GOT3 (cell line): ENCODE measurements around the gene MCRIP2.
A peak's percentile ranks its signal among the peaks of the same experiment; 100 is the strongest.

Source experiments
- DNase-seq: peaks from one replicate; lab custom pipeline; 2025; ENCODE audit warnings: mixed read lengths; lab: John Stamatoyannopoulos, UW

Gene MCRIP2

DNA sequence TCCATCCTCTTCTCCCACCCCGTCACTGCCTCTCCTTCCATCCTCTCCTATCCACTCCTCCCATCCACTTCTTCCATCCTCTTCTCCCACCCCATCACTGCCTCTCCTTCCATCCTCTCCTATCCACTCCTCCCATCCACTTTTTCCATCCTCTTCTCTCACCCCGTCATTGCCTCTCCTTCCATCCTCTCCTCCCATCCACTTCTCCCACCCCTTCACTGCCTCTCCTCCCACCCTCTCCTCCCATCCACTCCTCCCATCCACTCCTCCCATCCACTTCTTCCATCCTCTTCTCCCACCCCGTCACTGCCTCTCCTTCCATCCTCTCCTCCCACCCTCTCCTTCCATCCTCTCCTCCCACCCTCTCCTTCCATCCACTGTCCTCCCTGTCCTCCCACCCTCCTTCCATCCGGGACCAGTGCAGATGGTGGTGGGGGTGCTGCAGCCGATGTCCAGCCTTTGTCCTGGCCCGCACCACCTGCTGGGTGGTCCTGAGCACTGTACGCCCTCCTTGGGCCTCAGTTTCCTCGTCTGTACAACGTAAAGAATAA is 9.7 kb upstream of the MCRIP2 start:
- DNase-seq: no peak

DNA sequence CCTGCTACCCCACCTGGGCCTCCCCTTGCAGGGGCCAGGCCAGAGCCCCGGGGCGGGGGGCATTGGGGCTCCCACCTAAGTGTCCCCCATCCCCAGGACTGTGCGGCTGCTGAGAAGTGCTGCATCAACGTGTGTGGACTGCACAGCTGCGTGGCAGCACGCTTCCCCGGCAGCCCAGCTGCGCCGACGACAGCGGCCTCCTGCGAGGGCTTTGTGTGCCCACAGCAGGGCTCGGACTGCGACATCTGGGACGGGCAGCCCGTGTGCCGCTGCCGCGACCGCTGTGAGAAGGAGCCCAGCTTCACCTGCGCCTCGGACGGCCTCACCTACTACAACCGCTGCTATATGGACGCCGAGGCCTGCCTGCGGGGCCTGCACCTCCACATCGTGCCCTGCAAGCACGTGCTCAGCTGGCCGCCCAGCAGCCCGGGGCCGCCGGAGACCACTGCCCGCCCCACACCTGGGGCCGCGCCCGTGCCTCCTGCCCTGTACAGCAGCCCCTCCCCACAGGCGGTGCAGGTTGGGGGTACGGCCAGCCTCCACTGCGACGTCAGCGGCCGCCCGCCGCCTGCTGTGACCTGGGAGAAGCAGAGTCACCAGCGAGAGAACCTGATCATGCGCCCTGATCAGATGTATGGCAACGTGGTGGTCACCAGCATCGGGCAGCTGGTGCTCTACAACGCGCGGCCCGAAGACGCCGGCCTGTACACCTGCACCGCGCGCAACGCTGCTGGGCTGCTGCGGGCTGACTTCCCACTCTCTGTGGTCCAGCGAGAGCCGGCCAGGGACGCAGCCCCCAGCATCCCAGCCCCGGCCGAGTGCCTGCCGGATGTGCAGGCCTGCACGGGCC is 8.9 kb upstream of the MCRIP2 start:
- no peak for DNase-seq

DNA sequence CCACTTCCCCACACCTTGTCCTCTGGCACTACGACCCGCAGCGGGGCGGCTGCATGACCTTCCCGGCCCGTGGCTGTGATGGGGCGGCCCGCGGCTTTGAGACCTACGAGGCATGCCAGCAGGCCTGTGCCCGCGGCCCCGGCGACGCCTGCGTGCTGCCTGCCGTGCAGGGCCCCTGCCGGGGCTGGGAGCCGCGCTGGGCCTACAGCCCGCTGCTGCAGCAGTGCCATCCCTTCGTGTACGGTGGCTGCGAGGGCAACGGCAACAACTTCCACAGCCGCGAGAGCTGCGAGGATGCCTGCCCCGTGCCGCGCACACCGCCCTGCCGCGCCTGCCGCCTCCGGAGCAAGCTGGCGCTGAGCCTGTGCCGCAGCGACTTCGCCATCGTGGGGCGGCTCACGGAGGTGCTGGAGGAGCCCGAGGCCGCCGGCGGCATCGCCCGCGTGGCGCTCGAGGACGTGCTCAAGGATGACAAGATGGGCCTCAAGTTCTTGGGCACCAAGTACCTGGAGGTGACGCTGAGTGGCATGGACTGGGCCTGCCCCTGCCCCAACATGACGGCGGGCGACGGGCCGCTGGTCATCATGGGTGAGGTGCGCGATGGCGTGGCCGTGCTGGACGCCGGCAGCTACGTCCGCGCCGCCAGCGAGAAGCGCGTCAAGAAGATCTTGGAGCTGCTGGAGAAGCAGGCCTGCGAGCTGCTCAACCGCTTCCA is 8.1 kb upstream of the MCRIP2 start:
- no peak for DNase-seq

DNA sequence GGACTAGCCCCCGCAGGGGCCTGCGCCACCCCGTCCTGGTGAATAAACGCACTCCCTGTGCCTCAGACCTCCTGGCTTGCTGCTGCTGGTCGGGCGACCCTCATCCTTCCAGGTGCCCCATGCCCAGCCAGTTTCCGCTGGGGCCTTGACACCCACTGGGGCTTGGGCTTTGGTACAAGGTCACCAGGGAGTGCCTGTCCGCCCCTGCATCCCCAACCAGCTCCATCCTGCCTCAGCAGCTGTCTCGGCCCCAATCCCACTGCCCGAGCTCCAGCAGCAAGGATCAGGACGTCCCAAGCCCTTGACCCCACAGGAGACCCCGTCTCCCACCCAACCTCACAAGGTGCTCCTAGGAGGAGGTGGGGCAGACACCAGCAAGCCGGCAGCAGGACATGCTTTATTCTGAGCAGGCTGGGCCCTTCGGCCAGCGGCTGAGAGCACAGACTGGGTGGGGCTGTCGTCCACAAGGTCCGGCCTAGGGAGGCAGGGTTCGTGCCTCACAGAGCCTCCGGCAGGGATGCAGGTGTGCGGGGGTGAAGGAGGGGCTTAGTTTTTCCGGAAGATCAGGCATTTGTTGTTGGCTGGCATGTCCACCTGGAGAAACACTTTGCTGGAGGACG is 7.5 kb upstream of the MCRIP2 start:
- DNase-seq: no peak

DNA sequence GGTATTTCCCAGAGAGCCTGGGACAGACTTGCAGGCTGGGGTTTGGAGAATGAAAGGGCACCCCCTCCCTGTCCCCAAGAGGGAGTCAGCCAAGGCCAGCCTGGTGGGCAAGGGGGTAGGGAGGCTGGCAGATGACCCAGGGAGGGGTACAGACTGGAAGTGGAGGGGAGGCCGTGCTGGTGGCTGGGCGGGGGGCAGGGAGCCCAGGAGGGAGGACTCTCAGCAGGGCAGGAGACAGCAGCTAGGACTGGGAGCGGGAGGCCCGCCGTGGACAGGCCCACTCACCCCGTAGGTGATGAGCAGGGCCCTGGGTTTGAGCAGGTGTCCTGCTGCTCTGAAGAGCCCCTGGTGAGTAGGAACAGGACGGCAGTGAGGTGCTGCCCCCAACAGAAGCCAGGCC is 6.6 kb upstream of the MCRIP2 start:
- no peak for DNase-seq

DNA sequence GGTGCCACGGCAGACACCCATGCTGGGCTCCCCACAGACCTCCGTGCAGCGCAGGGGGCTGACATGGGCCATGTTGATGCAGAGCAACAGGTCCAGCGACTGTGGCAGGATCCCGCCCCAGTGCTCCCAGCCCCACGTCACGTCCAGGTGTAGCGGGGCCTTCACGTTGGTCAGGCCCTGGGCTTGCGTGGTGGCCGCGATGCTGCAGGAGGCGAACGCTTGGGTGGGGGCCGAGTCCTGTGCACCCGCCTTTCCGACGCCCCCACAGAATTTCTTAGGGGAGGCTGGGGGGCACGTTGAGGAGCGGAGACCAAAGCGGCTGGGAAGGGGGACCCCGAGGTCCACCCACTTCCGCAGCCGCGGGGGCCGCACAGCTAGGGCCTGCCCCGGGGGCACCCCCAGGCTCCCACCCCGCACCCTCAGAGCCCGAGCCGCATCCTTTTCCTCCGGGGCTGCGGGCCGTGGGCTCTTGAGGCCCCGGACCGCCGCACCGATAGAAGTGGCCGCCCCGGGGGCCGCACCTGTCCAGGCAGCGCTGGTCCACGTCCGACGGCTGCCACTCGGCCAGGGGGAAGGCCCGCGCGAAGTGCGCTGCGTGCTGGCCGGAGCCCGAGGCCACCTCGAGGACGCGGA is 5.9 kb upstream of the MCRIP2 start:
- no peak for DNase-seq

DNA sequence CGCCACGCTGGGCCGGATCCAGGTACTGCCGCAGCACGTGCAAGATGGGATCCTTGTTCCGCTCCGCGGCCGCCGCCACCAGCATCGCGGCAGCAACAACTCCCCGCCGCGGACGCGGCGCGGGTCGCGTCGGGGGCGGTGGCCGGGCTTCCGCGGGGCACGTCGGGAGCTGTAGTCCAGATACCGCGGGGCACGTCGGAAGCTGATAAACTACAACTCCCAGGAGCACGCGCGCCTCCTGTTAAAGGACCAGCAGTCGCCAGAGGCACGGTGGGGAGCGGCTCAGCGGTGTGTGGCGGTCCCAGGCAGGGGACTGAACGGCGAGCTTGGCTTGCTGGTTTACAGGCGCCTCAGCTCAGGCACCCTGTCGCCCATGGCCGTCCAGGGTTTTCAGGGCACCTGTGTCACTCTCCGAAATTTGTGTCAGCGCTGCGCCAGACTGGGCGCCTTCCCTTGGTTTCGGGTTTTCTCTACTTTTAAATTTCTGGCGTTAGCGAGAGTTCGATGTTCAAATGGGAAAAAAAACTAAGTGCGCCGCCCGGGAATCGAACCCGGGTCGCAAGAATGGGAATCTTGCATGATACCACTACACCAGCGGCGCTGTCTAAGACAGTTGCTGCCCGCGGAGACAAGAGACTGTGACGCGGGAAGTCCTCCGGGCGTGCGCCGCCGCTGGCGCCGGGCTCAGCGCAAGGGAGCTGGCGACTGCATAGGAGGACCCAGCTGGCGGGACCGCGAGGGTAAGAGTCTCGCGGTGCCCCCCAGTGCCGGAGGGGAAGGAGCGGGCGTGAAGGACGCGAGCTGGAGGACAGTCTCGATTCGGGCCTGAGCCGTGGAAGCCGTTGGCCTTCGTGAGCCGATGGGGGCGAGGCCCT is 5.2 kb upstream of the MCRIP2 start, which contains the start of gene METTL26:
METTL26 (minus strand) TSS at position 100 of the 875 bp plus-strand sequence; CDS start at position 85, 15 bp downstream.
- DNase-seq: peak; percentile 90

DNA sequence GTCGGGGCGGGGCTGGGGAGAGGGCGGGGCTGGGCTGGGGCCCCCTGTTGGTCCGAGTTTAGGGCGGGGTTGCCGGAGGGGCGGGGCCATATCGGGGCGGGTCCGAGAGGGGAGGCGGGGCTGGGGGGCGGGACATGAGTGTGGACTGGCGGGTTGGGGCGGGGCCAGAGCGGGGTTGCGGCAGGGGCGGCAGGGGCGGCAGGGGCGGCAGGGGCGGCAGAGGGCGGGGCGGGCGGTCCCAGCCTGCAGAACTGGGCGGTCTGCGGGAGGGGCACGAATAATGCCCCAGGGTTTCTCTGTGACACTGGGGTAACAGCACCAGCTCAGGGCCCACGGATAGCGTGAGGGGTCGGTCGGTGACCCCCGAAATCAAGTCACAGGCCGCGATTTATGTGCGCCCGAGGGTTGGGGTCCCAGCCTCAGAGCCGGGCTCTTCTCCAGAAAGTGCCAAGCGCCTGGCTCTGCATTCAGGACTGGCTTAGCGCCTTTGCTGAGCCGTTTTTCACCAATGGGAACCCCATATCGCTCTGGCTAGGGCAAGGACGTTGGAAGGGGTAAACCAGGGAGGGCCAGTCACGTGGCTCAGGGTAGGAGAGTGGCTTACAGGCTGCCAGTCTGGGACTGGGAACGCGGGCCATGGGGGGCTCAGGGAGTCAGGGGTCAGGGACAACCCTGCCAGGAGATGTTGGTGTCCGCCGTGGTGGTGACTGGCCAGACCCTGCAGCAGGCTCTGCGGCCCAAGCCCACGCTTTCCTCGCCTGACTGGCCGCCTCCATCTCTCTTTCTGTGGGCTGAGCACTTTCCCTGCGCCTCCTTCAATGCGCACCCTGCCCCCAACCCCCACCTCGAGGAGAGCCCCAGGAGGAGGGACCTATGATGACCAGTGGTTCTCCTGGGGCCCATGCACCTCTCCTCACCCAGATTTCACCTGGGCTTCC is 4.3 kb upstream of the MCRIP2 start:
- no peak for DNase-seq

DNA sequence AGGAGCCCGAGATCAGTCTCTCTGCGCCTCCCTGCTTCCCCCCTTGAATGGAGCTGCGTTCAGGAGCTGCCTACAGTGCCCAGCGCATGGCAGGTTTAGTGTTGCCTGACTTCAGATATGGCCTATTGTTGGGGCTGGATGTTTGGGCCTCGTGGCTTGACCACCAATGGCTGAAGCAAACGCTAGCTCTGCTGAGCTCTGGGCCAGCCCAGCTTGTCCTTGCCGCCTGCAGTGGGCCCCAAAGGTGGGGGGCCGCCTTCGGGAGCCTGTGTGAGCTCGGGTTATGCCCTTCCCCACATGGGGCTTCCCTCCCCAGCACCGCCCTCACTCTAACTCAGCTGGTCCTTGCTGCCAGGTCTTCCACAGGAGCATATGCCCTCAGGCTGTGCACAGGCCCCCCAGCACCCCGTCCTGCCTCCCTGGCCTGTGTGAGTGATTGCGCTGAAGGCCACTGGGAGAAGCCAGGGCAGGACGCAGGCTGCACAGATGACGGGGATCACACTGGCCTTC is 3.5 kb upstream of the MCRIP2 start:
- DNase-seq: no peak

DNA sequence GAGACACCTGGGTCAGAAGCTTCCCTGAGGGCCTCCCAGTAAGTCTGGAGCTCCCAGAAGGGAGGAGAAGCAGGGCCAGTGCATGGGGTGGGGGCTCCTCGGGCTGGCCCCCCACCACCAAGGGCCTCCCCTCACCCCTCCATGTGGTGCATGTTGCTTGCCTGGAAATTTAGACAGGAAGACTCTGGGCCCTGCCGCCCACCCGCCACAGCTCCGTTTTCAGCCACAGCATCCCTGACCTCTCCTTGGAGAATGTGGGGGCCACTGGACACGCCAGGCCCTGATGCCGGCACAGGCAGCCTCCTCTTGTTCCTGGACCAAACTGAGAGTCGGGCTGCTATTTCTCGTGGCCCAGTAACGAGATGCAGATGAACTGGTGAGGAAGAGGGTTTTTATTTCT is 2.8 kb upstream of the MCRIP2 start:
- no peak for DNase-seq

DNA sequence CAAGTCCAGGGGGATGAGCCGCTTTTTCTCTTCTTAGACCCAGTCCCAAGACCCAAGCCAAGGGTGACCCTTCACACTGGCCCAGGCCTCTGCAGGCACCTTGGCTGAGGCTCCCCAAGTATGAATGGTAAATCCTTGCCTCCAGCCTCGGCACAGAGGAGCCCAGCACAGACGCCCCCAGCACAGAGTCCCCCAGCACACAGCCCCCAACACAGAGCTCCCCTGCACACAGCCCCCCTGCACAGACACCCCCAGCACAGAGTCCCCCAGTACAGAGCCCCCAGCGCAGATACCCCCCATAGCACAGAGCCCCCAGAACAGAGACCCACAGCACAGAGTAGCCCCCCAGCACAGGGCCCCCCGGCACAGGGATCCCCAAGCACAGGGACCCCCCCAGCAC is 1.0 kb upstream of the MCRIP2 start:
- no peak for DNase-seq

DNA sequence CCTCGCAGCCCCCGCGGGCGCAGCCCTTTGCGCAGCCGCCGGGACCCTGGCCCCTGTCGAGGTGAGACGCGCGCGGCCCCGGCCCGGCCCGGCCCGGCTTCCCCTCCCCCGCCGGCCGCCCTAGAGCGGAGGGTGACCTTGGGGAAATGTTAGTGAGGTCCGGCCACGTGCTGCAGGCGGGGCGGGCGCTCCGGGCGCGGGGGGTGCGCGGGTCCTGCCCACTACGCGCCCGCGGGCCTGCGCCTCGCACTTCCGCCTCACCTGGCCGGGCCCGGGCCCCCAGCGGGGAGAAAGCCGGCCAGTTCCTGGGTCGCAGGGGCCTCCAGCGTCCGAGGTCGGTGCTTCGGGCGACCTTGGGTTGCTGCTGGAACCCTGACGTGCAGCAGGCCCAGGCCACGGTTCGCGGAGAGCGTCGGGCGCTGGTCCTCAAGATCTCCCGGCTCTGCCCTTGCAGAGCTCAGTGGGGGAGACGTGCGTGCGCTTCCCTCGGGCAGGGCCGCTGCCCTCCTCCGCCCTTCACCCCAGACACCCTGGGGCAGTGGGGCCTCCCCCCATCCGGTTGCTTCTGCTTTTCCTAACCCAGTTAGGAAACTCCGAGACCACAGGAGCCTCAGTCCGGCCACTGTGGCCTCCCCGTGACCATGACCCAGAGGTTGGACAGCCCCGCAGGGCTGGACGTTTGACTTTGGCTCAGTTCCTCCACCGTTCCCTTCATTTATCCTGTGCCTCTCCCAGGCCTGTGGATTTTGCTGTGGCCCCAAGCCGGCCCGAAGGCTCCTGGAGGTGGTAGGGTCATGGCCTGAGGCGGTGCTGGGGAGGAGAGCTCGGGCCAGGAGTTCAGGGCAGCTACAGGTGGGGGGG is 791 bp downstream of the MCRIP2 start:
- no peak for DNase-seq

DNA sequence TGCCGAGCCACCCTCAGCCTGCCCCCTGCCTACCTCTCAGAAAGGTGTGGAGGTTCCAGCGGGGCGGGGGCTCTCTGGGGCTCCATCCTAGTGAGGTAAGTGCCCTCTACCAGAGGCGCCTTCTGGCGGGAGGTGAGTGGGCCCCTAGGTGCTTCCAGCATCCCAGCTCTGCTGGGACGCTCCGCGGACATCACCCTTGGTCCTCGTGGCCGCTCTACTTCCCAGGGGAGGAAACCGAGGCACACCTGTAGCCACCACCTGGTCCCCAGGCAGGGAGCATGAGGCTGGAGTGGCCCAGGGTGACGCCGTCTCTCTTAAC is 1.4 kb downstream of the MCRIP2 start:
- DNase-seq: no peak

DNA sequence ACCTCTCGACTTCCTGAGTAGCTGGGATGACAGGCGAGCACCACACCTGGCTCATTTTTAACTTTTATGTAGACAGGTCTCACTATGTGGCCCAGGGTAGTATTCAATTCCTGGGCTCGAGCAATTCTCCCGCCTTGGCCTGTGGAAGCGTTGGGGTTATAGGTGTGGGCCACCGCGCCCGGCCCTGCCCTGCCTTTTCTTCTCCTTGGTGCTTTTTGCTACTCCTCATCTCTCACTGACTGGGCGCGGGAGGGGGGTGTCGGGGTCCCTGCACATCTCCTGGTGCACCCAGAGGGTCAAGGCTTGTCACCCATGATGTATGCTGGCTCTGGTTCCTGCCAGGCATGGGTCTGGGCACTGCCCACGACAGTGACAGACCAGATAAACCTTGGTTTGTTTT is 2.9 kb downstream of the MCRIP2 start:
- DNase-seq: no peak

DNA sequence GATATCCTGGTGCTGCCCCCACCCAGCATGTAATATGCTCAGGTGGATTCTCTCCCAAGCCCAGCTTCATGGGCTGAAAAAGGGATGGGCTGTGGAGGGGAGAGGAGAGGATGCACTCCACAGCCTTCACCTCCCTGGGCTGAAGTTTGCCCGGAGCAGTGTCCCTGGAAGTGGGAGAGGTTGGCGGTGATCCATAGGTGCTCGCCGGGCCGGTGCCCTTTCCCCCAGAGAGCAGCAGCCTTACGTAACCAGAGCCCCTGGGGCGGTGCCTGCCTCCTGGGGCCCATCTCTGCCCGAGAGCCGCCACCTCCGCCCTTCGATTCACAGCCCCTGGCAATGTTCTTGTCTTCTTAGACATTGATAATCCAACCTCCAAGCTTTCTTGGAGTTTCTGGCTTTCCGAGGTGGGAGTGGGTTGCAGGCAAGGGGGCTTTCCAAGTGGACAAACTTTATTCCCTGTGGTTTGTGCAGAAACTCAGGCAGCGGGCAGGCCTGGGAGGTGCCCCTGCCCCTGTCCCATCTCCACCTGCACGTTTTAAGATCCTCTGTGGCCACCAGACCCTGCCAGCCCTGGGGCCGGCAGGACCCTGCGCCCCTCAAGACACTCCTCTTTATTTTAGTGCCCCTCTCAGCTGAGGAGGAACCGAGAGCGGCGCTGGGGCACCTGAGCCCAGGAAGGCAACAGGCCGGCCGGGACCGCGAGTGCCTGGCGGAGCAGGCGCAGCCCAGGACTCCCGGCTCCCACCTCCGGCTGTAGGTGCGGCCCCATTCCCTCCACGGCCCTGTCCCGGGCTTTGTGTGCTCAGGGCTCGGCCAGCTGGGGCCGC is 4.4 kb downstream of the MCRIP2 start:
- no peak for DNase-seq

DNA sequence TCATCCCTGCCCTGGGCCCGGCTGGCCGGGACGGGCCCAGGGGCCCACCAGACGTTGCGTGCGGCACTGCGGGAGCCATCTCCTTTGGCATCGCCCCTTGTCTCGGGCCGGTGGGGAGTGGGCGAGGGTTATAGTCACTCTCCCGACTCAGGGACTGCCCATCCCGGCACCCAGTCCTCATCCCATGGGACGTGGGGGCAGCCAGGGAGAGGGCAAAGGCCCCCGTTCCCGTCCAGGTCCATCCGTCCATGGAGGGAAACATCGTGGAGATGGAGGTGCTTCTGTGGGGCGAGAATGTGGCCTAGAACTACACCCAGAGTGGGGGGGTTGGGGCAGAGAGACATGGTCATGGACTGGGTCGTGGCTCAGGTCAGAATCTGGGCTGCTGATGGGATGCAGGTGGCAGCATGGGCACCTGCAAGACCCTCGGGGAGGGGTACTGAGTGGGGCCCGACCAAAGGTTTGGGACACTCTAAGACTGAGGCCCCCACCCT is 5.1 kb downstream of the MCRIP2 start:
- DNase-seq: no peak

DNA sequence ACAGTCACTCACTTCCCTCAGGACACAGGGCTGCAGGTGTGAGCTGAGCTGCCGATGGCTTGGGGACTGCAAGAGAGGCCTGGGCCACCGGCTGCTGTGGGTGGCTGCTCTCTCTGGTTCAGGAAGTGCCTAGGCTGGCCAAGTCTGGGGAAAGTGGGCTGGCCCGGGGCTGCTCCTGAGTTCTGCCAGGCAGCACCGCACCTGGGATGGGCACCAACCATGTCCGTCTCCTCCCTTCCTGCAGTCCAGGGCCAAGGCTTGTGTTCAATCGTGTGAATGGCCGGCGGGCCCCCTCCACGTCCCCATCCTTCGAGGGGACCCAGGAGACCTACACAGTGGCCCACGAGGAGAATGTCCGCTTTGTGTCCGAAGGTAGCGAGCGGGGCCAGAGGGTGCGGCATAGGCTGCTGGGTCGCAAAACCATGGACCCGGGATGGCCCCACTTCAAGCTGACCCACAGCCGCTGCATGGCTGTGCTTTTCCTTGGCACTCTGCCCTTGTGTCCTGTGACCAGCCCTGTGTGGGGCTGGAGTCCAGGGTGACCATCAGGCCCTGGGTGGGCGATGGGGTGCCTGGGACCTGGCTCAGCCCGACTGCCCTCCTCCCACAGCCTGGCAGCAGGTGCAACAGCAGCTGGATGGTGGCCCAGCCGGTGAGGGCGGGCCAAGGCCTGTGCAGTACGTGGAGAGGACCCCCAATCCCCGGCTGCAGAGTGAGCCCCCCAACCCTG is 5.7 kb downstream of the MCRIP2 start:
- DNase-seq: no peak
